HG03139 (cell line): Measurements from ENCODE around the gene THAP4.

Experiments used
- ATAC-seq: cut with Tn5 transposase; IDR thresholded peaks from one replicate; pipeline ENCODE4 v1.9.1; 2021; ENCODE audit not compliant: unreplicated experiment

The THAP4 gene

DNA sequence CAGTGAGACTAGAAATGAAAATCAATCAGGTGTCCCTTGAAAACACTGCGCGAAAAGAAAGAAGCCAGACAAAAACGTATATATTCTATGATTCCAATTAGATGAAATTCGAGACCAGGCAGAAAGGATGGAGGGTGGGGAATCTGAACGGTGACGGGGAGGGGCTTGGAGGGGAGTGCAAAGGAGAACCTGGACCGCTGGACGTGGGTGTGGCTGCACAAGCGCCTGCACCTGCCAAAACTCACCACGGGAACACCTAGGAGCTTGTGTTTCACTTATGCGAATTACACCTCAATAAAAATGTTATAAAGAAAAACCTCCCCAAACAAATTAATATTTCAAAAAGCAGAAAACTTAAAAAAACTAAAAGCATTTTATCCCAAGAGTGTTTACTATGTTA lies 21.9 kb downstream of the THAP4 start:
- no peak for ATAC-seq

DNA sequence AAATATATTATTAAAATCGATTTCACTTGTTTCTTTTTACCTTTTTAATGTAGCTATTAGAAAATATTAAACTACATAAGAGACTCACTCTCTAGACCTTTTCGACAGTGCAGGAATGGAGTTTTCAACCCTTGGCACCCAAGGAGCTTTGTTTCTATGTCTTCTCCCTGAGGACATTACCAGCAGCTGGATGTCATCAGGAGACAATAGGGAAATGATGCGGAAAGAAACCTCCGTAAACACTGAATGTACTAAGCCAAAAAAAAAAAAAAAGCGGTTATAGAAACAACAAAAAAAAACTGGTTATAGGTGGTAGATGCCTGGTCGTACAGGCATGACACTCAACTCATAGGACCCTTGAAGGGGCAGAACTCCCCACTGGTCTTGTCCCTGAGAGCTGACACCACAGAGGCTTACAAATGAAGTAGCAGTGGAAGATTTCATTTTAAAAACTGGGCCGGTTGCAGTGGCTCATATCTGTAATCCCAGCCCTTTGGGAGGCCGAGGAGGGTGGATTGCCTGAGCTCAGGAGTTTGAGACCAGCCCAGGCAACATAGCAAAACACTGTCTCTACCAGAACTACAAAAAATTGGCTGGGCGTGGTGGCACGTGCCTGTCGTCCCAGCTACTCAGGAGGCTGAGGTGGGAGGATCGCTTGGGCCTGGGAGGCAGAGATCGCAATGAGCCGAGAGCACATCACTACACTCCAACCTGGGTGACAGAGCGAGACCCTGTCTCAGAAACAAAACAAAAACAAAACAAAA lies 23.8 kb downstream of the THAP4 start:
- no peak for ATAC-seq

DNA sequence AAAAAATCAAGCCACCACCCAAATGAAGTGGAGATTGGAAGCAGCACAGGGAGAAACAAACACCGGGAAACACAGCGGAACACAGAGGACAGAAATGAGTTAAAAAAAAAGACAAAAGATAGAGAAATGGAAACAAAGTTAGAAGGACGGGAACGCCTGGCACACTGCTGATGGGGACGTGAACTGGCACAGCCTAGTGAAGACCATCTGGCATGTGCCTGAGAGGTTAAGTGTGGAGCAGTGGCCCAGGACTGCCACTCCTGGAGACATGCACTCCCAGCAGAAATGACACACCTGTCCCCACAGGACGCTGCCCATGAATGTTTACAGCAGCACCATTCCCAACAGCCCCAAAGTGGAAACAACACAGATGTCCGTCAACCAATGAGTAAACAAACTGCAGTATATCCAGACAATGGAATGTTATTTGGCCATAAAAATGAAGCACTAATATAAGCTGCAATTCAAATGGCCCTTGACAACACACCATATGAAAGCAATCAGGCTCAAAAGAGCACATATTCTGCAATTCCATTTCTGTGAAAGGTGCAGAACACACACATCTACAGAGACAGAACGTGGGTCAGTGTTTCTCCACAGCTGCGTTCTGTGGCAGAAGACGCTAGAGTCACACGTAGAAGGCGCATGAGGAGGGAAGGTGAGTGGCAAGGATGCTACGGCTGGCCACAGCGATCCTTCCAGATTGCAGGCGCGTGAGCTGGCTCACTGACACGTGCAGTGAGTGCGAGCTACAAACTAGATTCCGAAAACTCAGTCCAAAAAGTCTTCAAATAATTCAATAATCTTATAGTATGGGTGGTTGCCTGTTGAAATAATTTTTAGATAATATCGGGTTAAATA lies 24.6 kb downstream of the THAP4 start:
- ATAC-seq = no peak

GRCh38 chr2:241611062-241611461 lies 25.9 kb downstream of the THAP4 start:
- no peak for ATAC-seq

DNA sequence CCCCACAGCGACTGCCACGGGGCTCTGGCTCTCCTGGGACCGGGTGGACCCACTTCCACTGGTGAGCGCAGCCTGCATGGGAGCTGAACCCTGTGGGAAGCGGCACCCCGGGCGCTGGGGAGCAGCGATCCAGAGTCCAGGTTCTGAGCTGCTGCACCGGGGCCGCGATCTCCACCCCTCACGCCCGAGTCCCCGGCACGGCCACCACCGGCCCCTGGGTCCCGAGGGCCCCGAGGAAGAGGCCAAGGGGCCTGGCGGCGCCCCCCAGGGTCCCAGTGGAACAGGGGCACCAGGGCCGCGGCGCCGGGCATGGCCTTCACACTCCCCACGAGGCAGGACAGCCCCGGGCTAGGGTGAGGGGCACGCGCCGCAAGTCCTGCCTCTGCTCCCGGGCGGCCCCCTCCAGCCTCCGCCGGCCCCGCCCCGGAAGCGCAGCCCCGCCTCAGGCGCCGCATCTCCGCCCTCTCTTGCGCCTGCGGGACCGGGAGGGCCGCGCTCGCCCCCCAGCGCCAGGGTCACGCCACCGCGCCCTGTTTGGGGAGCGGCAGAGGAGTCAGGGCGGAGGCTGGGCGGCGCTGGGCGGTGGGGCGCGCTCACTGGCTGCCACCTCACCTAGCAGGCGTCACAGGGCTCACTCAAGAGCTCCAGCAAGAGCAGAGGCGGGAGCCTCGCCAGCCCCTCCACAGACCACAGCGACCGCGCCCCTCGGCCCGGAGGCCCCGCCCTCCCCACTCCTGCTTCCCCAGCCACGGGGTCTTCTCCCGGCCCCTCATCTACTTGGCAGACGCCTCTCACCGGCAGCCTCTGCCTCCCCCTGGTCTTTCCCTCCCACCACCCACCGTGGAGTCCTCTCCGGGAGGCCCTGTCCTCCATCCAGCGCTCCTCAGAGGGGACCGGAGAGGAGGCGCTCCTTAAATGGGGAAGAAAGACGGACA lies 26.8 kb downstream of the THAP4 start:
- peak; percentile 95 for ATAC-seq

- ATAC-seq = no peak
These were observed 28.1 kb downstream of the THAP4 start for GRCh38 chr2:241608881-241609280.

DNA sequence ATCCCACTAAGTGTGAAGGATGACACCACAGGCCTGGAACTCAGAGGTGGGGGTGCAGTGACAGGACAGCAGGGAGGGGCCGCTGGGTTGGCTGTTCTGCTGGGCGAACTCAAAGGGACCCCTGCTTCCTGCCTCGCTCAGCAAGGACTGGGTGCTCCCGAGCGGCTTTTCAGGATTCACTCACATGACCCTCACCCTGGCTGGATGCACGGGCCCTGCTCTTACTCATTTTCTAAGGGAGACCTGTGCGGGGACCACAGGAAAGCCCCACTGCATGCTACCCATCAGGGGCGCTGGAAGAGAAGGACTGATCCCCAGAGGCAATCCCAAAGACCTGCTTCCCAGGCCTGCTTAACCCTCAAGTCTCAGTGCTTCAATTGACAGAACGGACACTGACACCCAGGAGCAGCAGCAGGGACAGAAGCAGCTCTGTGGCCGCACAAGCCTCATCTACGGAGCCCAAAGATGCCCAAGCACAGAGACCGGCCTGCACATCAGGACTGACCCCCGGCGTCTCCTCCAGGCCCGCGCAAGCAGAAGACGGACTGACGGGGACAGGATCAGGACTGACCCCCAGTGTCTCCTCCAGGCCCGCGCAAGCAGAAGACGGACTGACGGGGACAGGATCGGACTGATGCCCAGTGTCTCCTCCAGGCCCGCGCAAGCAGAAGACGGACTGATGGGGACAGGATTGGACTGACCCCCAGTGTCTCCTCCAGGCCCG lies 29.6 kb downstream of the THAP4 start:
- no peak for ATAC-seq

- no peak for ATAC-seq
These were observed 30.8 kb downstream of the THAP4 start for GRCh38 chr2:241606186-241606585.

DNA sequence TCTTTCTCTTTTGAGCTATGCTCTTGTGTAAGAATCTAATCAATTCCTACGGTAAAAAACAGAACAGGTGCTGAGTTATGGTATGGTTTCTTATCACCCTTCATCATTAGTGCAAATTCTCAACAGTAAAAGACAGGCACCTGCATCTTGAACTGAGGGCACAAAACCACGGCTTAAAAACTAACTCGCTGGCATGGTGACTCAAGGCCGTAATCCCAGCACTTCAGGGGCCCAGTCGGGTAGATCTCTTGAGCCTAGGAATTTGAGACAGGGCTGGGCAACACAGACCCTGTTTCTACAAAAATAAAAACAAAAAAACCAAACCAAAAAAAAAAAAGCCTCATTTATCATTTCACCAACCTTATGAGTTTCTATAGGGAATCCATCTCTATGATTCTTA lies 33.3 kb downstream of the THAP4 start:
- no peak for ATAC-seq

DNA sequence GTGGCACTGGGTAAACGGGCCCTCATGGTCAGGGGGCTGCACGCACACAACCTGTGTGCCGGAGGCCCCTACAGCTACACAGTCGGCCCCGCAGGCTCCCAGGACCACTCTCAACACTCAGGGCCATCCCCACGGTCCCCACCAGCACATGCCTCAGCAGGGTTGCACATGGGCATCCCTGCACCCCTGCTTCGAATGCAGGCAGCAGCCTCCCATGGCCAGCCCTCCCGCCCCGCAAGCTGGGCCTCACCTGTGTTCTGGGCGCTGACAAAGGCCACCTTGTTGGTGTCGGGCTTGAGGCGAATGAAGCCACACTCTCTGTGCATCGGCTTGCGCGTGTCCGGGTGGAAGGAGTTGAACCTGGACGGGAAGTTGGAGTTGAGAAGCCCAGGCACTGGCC lies 34.2 kb downstream of the THAP4 start:
- no peak for ATAC-seq

GRCh38 chr2:241601841-241602240 lies 35.1 kb downstream of the THAP4 start:
- ATAC-seq = no peak

DNA sequence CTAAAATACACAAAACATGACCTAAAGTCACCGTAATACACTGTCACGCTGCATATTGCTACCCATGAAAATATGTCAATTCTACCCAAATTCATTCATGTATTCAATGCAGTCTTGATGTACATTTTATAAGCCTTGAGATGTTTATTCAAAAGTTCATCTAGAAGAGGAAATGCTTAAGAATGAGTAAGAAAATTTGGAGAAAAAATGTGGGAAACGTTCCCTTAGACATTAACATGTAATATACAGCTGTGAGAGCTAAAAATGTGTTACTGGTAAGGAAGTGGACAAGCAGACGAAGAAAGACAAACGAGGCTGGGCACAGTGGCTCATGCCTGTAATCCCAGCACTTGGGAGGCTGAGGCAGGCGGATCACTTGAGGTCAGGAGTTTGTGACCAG lies 37.3 kb downstream of the THAP4 start:
- no peak for ATAC-seq

- no peak for ATAC-seq
These were observed 38.5 kb downstream of the THAP4 start for GRCh38 chr2:241598487-241598886.

DNA sequence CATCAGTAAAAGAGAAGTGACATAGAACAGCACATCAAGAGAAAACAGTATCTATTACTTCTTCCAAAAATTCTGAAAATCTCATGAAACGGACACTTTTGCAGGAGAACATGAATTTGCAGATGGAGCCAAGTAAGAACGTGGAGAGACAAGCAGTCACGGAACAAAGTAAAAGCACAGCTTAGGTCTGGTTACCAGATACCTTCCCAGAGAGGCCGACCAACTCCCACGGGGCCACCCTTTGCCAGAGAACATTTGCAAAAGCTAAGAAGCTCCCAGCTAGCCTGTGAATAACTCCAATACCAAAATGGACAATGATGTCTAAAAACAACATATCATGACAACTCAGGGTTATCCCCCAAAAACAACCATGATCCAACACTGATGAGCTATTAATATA lies 38.9 kb downstream of the THAP4 start:
- no peak for ATAC-seq

- no peak for ATAC-seq
These were observed 39.4 kb downstream of the THAP4 start for GRCh38 chr2:241597561-241597960.

- no peak for ATAC-seq
These were observed 41.3 kb downstream of the THAP4 start for GRCh38 chr2:241595600-241596140.

DNA sequence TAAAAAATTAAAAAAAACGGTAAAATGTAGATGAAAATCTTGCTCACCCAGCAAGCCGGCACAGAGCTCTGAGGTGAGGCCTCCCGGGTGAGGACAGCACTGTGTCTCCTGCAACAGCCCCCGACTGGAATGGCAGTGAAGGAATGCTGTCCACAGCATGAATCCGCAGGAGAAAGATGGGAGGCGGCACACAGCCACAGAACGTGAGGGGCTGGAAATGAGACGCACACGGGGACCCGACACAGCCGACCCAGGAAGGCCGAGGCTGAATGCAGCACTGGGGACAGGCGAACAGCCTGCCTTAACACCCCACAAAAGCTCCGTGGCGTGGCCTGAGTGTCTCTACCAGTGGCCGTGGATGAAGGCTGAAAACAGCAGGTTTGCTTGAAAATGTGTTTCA lies 43.7 kb downstream of the THAP4 start:
- ATAC-seq = no peak

DNA sequence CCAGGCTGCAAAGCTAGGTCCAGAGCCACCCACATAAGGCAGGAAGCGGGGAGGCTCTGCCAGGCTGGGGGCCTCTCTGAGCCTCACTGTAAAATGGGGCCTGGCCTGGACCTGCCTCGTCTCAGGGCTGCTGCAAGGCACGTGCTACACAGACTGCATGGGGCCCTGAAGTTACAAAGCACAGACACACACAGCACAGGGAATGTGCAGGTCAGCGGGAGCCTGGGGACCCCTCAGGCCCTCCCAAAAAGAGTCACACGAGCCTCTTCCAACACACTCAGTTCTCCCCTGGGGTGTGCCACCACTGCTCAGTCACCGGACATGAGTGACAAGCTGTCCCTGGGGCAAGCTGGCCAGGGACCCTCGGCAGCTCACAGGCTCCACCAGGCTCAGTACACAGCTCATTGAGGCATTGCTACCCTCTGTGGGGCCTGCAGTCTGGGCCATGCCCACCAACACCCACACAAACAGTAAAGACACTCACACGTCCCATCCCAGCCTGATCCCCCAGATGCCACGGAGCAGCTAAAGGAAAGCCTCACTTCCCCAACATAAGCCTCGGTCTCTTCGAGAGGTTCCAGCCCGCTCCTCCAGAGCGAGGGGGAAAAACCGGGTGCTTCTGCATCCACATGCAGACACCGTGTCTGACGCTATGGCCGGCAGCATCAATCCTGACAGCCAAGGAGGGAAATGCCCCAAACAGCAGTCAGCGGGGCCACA lies 44.7 kb downstream of the THAP4 start:
- no peak for ATAC-seq
